Thoracic aorta (tissue), 2 donors: ENCODE results near the gene PCYT1B. TPM values are rescaled to one million over a fixed set of nuclear protein-coding genes. Genes with fewer than 3 reads are reported as not detected.
A peak's percentile ranks its signal among the peaks of the same experiment; 100 is the strongest.

Experiments used
- ATAC-seq: fragments of 150-250 bp; one replicate; pipeline ENCODE4 v1.8.0; 2017; ENCODE audit warnings: low read depth; ENCODE audit not compliant: insufficient number of reproducible peaks, low FRiP score
- DNase-seq: peaks from one replicate; pipeline ENCODE4 v3.0.0-alpha.2; 2020; ENCODE audit warnings: low spot score
- H3K27ac ChIP-seq, 2 donors: fragments of 200-600 bp; sonication (generic); 1 replicate in 1 of 2; 2 replicates in 1 of 2; pipeline ENCODE4 v1.5.1; 2016; ENCODE audit warnings: mild to moderate bottlenecking in 2 of 2, moderate library complexity in 2 of 2
- H3K27me3 ChIP-seq: fragments of 200-600 bp; sonication (generic); replicated peaks from 2 replicates; pipeline ENCODE4 v1.6.0; 2016; ENCODE audit warnings: mild to moderate bottlenecking; ENCODE audit not compliant: insufficient read depth
- H3K36me3 ChIP-seq: fragments of 200-600 bp; sonication (generic); one replicate; pipeline ENCODE4 v1.5.1; 2016
- H3K4me1 ChIP-seq, 2 donors: fragments of 200-600 bp; sonication (generic); 1 replicate in 1 of 2; 2 replicates in 1 of 2; pipeline versions ENCODE4 v1.5.1 to v1.6.0; 2016; ENCODE audit warnings: low read depth in 2 of 2, mild to moderate bottlenecking in 1 of 2; ENCODE audit not compliant: control insufficient read depth in 1 of 2
- H3K4me3 ChIP-seq: fragments of 200-600 bp; sonication (generic); 2 replicates; pipeline ENCODE4 v1.5.1; 2016; ENCODE audit warnings: mild to moderate bottlenecking
- H3K9me3 ChIP-seq: fragments of 200-600 bp; sonication (generic); 2 replicates; pipeline ENCODE4 v1.5.1; 2016
- CTCF ChIP-seq: fragments of 200-600 bp; sonication (generic); IDR thresholded peaks from one replicate; pipeline ENCODE4 v1.5.1; 2019; ENCODE audit warnings: antibody characterized with exemption
- total RNA-seq, 2 donors: library from RNA; depleted of rRNA; stranded (reverse); fragments of >200 nt; gene quantifications; one replicate each; pipeline versions ENCODE4 v1.1.0 to v1.2.3, GENCODE V29; 2016

The PCYT1B gene
- total RNA-seq, 2 donors from 2014 or later = under 0.01 to 0.63 TPM

GRCh38 chrX:24563291-24564010, 83.7 kb downstream of the PCYT1B start:
- no peaks in the 10 kb centered on the region for H3K4me1 ChIP-seq
- no peak for TF ChIP-seq CTCF
- H3K9me3 ChIP-seq = no peaks in the 10 kb centered on the region
- H3K27me3 ChIP-seq = no peaks in the 10 kb centered on the region
- ATAC-seq (no peak), DNase-seq (no peak)
- no peak overlapping the region for H3K4me3 ChIP-seq
- no peak overlapping the region for H3K27ac ChIP-seq
- H3K36me3 ChIP-seq = no peaks in the 10 kb centered on the region

- no peaks in the 10 kb centered on the region for H3K9me3 ChIP-seq
- no peak for ATAC-seq
- H3K36me3 ChIP-seq = no peaks in the 10 kb centered on the region
- H3K27me3 ChIP-seq = no peaks in the 10 kb centered on the region
- H3K4me3 ChIP-seq = no peak overlapping the region
- TF ChIP-seq CTCF = no peak
- no peak for DNase-seq
- no peak overlapping the region for H3K27ac ChIP-seq
- no peaks in the 10 kb centered on the region for H3K4me1 ChIP-seq
These were observed 86.0 kb downstream of the PCYT1B start for GRCh38 chrX:24561121-24561520.

GRCh38 chrX:24553011-24553410, 94.1 kb downstream of the PCYT1B start:
- Histone ChIP-seq H3K4me1 (peaks cover 0 to 9% of the 10 kb centered on the region in 2 donors), H3K9me3 (no peaks in the 10 kb centered on the region), H3K27me3 (no peaks in the 10 kb centered on the region), H3K27ac (peak overlapping the region in 1 of 2 donors; percentile 26), H3K36me3 (no peaks in the 10 kb centered on the region), H3K4me3 (no peak overlapping the region)
- TF ChIP-seq CTCF = no peak
- ATAC-seq = no peak
- no peak for DNase-seq

- Histone ChIP-seq H3K27ac (no peak overlapping the region), H3K36me3 (no peaks in the 10 kb centered on the region)
These were observed 97.0 kb downstream of the PCYT1B start for GRCh38 chrX:24550166-24550565.

GRCh38 chrX:24547961-24548360, 99.2 kb downstream of the PCYT1B start:
- H3K27ac ChIP-seq = no peak overlapping the region
- H3K4me1 ChIP-seq = peaks cover 0 to 5% of the 10 kb centered on the region in 2 donors
- no peak for TF ChIP-seq CTCF
- no peak for DNase-seq
- H3K27me3 ChIP-seq = no peaks in the 10 kb centered on the region
- peaks cover 7% of the 10 kb centered on the region for H3K36me3 ChIP-seq
- H3K9me3 ChIP-seq = no peaks in the 10 kb centered on the region
- ATAC-seq = no peak
- no peak overlapping the region for H3K4me3 ChIP-seq

More at GRCh38 chrX:24550166-24550565, 97.0 kb downstream of the PCYT1B start:
- H3K27me3 ChIP-seq = no peaks in the 10 kb centered on the region
- no peak overlapping the region for H3K4me3 ChIP-seq
- H3K4me1 ChIP-seq = peaks cover 0 to 9% of the 10 kb centered on the region in 2 donors
- H3K9me3 ChIP-seq = no peaks in the 10 kb centered on the region
- DNase-seq (no peak), ATAC-seq (no peak)
- TF ChIP-seq CTCF = no peak
